Kidney (tissue), 14 donors: ENCODE measurements around the gene KDM4C. TPM values are rescaled to one million over a fixed set of nuclear protein-coding genes. Genes with fewer than 3 reads are reported as not detected.

Experiments used
- DNase-seq, 5 donors: peaks; one replicate each; pipeline ENCODE4 v3.0.0-alpha.2; 2013 to 2020
- FAIRE-seq: peaks from 2 replicates; lab custom pipeline; 2012; peaks lifted over from hg19 to GRCh38; lab: Jason Lieb, UNC
- H3K27ac ChIP-seq, 2 donors: one replicate each; pipeline ENCODE4 v1.7.0; 2013; ENCODE audit warnings: low read depth in 2 of 2, low read length in 2 of 2, inconsistent platforms in 1 of 2
- H3K27me3 ChIP-seq: one replicate; pipeline ENCODE4 v1.7.1; 2013; ENCODE audit warnings: low read length, inconsistent platforms; ENCODE audit not compliant: control insufficient read depth, insufficient read depth
- H3K36me3 ChIP-seq, 3 donors: one replicate each; pipeline versions ENCODE4 v1.7.0 to v1.7.1; 2013; ENCODE audit warnings: low read length in 3 of 3, control low read depth in 1 of 3, inconsistent platforms in 1 of 3; ENCODE audit not compliant: insufficient read depth in 3 of 3, control insufficient read depth in 2 of 3
- H3K4me1 ChIP-seq, 3 donors: one replicate each; pipeline versions ENCODE4 v1.7.0 to v1.7.1; 2013; ENCODE audit warnings: low read length in 3 of 3, inconsistent platforms in 1 of 3, low read depth in 1 of 3; ENCODE audit not compliant: control insufficient read depth in 2 of 3, insufficient read depth in 2 of 3
- H3K4me3 ChIP-seq, 3 donors: one replicate each; pipeline versions ENCODE4 v1.7.0 to v1.8.1; 2013; ENCODE audit warnings: low read length in 3 of 3, control low read depth in 1 of 3, inconsistent platforms in 1 of 3
- H3K9ac ChIP-seq, 3 donors: one replicate each; pipeline versions ENCODE4 v1.7.0 to v1.7.1; 2013; ENCODE audit warnings: low read length in 3 of 3, control low read depth in 1 of 3, inconsistent platforms in 1 of 3
- H3K9me3 ChIP-seq, 3 donors: one replicate each; pipeline versions ENCODE4 v1.7.0 to v1.7.1; 2013; ENCODE audit warnings: low read length in 3 of 3, control low read depth in 1 of 3, inconsistent platforms in 1 of 3; ENCODE audit not compliant: control insufficient read depth in 2 of 3, insufficient read depth in 1 of 3
- intact Hi-C: fragments of 100-400 bp; cut with DNase I; formaldehyde crosslinking; loops from one replicate; pipeline ENCODE4 v1.11.1; 2022
- polyA plus RNA-seq: library from polyadenylated mRNA; stranded (reverse); fragments of 350-450 nt; fragmentation: Illumina TruSeq; extraction: RNeasy Lipid Tissue Mini Kit (QIAGEN cat#74804); gene quantifications from one replicate; pipeline ENCODE4 v1.2.3, GENCODE V29; 2014; ENCODE audit warnings: low read depth, low replicate concordance; ENCODE audit not compliant: insufficient read depth
- total RNA-seq: library from RNA; stranded (reverse); fragmentation: NEBNext Ultra II Directional; extraction: Animal tissue kit (Norgen Biotek cat#: 25700); gene quantifications from one replicate; pipeline ENCODE4 v1.2.1, GENCODE V29; 2021
- TF ChIP-seq, protein P1 (sequence below): IDR thresholded peaks from 3 replicates; pipeline ENCODE4 v1.5.1; 2012; ENCODE audit warnings: mild to moderate bottlenecking, moderate library complexity, borderline replicate concordance; ENCODE audit not compliant: insufficient read depth; ENCODE audit errors: extremely low read depth
- donor health status: control.
- donor health status: control.
- donor health status: control.
- donor health status: control.
- donor health status: control.
- donor health status: DM: yes; HTN: yes; CAD: no.
- donor health status: Normal renal cell carcinoma (clear cell type).

The KDM4C gene
- total and polyA plus RNA-seq, 2 donors from 2014 or later: 7.1 to 47.1 TPM

DNA sequence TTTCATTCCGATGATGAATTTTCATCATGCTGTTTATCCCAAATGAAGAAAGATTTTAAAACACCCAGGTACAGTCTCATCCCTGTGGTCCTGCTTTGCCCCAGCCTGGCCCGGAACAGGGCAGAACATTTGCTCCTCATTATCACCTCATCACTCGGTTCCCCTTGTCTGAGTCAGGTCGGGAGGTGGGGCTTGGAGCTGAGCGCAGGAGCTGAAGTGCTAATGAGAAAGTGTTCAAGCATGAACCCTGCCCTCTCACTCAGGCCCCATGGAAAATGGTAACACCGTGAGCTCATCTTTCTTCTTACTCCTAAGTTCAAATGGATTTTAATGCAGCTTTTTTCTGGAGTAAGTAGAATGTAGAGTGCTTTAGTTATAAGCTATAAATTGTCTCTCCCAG, 466.2 kb downstream of the KDM4C start:
- intact Hi-C loops: no loop called here
- Histone ChIP-seq H3K36me3 (no peaks in the 10 kb centered on the region), H3K4me3 (no peak overlapping the region), H3K4me1 (no peaks in the 10 kb centered on the region), H3K27ac (no peak overlapping the region), H3K9me3 (no peaks in the 10 kb centered on the region), H3K9ac (no peak overlapping the region), H3K27me3 (no peaks in the 10 kb centered on the region)
- DNase-seq: peak in 4 of 5 donors; percentile 58 to 74 (median 64)
- TF ChIP-seq, protein P1, sequence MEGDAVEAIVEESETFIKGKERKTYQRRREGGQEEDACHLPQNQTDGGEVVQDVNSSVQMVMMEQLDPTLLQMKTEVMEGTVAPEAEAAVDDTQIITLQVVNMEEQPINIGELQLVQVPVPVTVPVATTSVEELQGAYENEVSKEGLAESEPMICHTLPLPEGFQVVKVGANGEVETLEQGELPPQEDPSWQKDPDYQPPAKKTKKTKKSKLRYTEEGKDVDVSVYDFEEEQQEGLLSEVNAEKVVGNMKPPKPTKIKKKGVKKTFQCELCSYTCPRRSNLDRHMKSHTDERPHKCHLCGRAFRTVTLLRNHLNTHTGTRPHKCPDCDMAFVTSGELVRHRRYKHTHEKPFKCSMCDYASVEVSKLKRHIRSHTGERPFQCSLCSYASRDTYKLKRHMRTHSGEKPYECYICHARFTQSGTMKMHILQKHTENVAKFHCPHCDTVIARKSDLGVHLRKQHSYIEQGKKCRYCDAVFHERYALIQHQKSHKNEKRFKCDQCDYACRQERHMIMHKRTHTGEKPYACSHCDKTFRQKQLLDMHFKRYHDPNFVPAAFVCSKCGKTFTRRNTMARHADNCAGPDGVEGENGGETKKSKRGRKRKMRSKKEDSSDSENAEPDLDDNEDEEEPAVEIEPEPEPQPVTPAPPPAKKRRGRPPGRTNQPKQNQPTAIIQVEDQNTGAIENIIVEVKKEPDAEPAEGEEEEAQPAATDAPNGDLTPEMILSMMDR: no peak
- no peak for FAIRE-seq

Other genes with a start within 250 kb of the KDM4C start
- 60.1 TPM for gene GLDC, start 112.2 kb upstream of the KDM4C start, total RNA-seq
- gene GLDC, start 112.2 kb upstream of the KDM4C start, polyA plus RNA-seq: 79.7 TPM